ENCODE measurements around the gene MIP.
"Not testable (repeated sequence)": the region's sequence is repeated elsewhere in the genome, so short reads cannot be mapped to it uniquely, and the experiment has no call there.

The MIP gene

GRCh38 chr12:56462565-56462964 is 8.1 kb upstream of the MIP start:
- DNase-seq = no peak

GRCh38 chr12:56461235-56462159 is 7.0 kb upstream of the MIP start:
- no peak for DNase-seq

- no peak for DNase-seq
These were observed 3.4 kb upstream of the MIP start for GRCh38 chr12:56457817-56458216.

GRCh38 chr12:56451147-56451546 is 3.3 kb downstream of the MIP start:
- DNase-seq = no peak

GRCh38 chr12:56450241-56450640 is 4.2 kb downstream of the MIP start:
- no peak for DNase-seq

- DNase-seq = no peak
These were observed 4.9 kb downstream of the MIP start for GRCh38 chr12:56449622-56449984.

- DNase-seq = peak; percentile 84
These were observed 5.4 kb downstream of the MIP start, which contains the start of gene TIMELESS for GRCh38 chr12:56448860-56449621. TSS of gene TIMELESS (minus strand) at chr12:56449426. CDS start at chr12:56434170, 15,256 bp downstream.

GRCh38 chr12:56443208-56443607 is 11.2 kb downstream of the MIP start:
- not testable (repeated sequence) for DNase-seq

GRCh38 chr12:56437430-56438176 is 16.9 kb downstream of the MIP start:
- no peak for DNase-seq

- no peak for DNase-seq
These were observed 19.6 kb downstream of the MIP start for GRCh38 chr12:56434828-56435227.

- no peak for DNase-seq
These were observed 22.6 kb downstream of the MIP start for GRCh38 chr12:56431850-56432249.

- no peak for DNase-seq
These were observed 23.2 kb downstream of the MIP start for GRCh38 chr12:56431288-56431687.

GRCh38 chr12:56425940-56426438 is 28.5 kb downstream of the MIP start:
- no peak for DNase-seq

- DNase-seq = peak; percentile 3
These were observed 29.3 kb downstream of the MIP start for GRCh38 chr12:56425193-56425592.

GRCh38 chr12:56420411-56420810 is 34.0 kb downstream of the MIP start:
- no peak for DNase-seq

- DNase-seq = no peak
These were observed 36.7 kb downstream of the MIP start for GRCh38 chr12:56417739-56418138.

- DNase-seq = no peak
These were observed 40.1 kb downstream of the MIP start for GRCh38 chr12:56414401-56414800.

GRCh38 chr12:56413392-56413791 is 41.1 kb downstream of the MIP start:
- DNase-seq = no peak

- no peak for DNase-seq
These were observed 42.4 kb downstream of the MIP start for GRCh38 chr12:56411781-56412639.

- DNase-seq = no peak
These were observed 43.7 kb downstream of the MIP start for GRCh38 chr12:56410768-56411167.

GRCh38 chr12:56408799-56409417 is 45.5 kb downstream of the MIP start:
- DNase-seq = no peak

- DNase-seq = not testable (repeated sequence)
These were observed 50.2 kb downstream of the MIP start for GRCh38 chr12:56404227-56404626.
